ENCODE results near the gene MLKL.
A peak's percentile ranks its signal among the peaks of the same experiment; 100 is the strongest.

Gene MLKL

DNA sequence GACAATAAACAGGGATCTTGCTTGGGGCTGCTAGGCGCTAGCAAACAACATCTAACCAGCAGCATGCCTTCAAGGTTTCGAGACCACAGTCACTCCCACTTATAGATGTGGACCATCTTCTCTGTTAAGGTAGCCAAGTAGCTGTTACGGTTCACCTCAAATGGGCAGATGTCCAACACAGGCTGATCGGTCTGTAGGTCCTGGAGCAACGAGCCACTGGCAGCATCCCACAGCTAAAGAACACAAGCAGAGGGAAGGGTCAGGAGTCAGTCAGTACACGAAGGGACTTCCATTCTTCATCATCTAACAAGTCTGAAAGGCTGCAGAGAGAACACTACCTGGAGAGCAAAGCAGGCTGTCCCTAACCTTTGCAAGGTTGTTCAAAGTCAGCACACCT is 76.8 kb downstream of the MLKL start:
- H3K4me3 ChIP-seq (ENCODE audit: low read depth, low read length): no peak overlapping the region
- DNase-seq (ENCODE audit: low read depth): no peak
- TF ChIP-seq, protein P1, sequence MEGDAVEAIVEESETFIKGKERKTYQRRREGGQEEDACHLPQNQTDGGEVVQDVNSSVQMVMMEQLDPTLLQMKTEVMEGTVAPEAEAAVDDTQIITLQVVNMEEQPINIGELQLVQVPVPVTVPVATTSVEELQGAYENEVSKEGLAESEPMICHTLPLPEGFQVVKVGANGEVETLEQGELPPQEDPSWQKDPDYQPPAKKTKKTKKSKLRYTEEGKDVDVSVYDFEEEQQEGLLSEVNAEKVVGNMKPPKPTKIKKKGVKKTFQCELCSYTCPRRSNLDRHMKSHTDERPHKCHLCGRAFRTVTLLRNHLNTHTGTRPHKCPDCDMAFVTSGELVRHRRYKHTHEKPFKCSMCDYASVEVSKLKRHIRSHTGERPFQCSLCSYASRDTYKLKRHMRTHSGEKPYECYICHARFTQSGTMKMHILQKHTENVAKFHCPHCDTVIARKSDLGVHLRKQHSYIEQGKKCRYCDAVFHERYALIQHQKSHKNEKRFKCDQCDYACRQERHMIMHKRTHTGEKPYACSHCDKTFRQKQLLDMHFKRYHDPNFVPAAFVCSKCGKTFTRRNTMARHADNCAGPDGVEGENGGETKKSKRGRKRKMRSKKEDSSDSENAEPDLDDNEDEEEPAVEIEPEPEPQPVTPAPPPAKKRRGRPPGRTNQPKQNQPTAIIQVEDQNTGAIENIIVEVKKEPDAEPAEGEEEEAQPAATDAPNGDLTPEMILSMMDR (IDR thresholded peaks at IDR 0.05; ENCODE audit: insufficient read depth, low read depth, low read length, missing control alignments): no peak

DNA sequence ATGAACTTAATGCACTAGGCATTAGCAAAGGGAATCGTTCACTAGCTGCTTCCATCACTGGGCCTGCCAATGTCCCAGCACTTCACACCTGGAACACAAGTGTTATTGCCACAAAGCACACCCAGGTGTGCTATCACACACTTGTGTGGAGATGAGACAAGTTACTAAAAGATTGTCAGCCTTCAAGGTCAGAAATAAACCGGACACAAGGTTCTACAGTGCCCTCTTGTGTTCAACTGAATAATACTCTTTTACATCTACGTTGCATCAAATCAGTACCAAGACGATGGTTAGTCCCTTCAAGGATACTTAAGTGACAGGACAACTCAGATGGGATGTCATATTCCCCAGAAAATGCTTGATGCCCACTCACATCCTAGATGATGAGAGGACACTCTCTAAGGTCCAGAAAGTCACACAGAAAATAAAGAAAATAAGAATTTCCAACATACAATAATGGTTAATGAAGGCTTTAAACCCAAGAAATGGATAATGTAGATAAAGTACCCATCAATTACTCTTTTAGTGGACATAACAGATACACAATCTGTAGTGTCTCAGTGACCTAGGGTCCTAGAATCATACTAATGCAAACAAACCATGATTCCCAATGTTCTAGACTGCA is 77.3 kb downstream of the MLKL start:
- H3K4me3 ChIP-seq (ENCODE audit: low read depth, low read length): no peak overlapping the region
- TF ChIP-seq, protein P1 (IDR thresholded peaks at IDR 0.05; ENCODE audit: insufficient read depth, low read depth, low read length, missing control alignments): peak; percentile 49
- peak; percentile 65 for DNase-seq (ENCODE audit: low read depth)

DNA sequence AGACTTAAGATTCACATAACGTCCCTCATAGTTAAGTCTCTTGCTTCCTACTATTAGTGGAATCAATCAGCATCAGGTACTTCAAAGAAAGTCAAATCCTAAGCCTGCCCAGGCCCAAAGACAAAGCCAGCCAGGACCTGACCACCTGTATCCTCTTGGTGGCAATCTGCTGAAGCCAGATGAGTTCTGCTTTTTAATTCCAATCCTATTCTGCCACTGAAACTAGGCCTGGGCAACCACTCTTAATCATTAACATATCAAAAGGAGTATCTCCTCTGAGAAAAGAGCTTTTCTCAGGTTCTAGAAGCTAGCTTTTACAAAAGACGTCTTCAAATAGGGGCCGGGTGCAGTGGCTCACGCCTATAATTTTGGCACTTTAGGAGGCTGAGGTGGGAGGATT is 78.7 kb downstream of the MLKL start:
- DNase-seq (ENCODE audit: low read depth): no peak
- TF ChIP-seq, protein P1 (IDR thresholded peaks at IDR 0.05; ENCODE audit: insufficient read depth, low read depth, low read length, missing control alignments): no peak
- H3K4me3 ChIP-seq (ENCODE audit: low read depth, low read length): no peak overlapping the region
